Dermis microvascular lymphatic vessel endothelial cell (primary cell): Measurements from ENCODE around the gene MOV10L1. TPM values are rescaled to one million over a fixed set of nuclear protein-coding genes. Genes with fewer than 3 reads are reported as not detected.
"Not testable (repeated sequence)": the region's sequence is repeated elsewhere in the genome, so short reads cannot be mapped to it uniquely, and the experiment has no call there.

Experiments used
- DNase-seq, 2 donors: peaks; one replicate each; pipeline versions ENCODE4 v3.0.0 to v3.0.0-alpha.2; 2010; ENCODE audit warnings: low read depth in 2 of 2
- total RNA-seq: library from RNA; depleted of rRNA; stranded (reverse); fragments of >200 nt; gene quantifications from 2 replicates; pipeline ENCODE4 v1.2.1, GENCODE V29; 2014

Gene MOV10L1
- total RNA-seq, 1 donor from 2014 or later = 22.7 TPM

GRCh38 chr22:50078246-50078645 lies 11.6 kb upstream of the MOV10L1 start:
- no peak for DNase-seq

GRCh38 chr22:50078761-50079160 lies 11.0 kb upstream of the MOV10L1 start:
- no peak for DNase-seq

GRCh38 chr22:50080077-50080465 lies 9.7 kb upstream of the MOV10L1 start:
- DNase-seq = no peak

DNA sequence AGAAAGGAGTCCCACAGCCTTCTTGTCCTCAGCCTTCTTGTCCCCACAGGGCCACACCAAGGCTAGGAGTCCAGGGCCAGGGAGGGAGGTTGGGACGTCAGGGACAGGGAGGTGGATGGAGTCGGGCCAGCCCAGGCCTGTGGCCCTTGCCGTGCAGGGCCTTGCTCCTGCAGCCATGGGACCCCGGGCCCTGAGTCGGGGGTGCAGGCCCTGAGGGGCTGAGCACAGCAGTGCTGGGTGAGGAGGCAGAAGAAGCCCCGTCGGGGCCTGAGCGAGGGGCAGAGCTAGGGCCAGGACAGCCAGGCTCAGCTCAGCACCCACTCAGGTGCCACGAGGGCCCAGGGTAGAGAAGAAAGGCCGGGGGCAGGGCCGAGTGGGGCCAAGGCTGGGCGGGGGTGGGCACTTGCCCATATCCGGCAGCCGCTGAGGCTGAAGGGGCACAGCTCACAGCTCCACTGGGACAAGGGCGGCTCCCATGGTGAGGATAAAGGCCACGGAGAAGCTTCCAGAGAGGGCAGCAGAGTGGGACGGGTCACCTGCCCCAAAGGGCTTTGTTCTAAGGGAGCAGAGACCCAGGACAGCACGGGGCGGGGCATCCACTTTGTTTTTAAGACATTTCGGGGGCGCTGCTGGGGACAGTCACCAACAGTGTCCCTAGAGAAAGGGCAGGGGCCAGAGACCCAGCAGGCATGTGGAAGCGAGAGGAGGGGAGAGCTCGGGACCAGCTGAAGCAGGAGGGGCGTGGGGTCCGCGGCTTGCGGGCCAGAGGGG lies 8.2 kb upstream of the MOV10L1 start:
- DNase-seq = no peak

DNA sequence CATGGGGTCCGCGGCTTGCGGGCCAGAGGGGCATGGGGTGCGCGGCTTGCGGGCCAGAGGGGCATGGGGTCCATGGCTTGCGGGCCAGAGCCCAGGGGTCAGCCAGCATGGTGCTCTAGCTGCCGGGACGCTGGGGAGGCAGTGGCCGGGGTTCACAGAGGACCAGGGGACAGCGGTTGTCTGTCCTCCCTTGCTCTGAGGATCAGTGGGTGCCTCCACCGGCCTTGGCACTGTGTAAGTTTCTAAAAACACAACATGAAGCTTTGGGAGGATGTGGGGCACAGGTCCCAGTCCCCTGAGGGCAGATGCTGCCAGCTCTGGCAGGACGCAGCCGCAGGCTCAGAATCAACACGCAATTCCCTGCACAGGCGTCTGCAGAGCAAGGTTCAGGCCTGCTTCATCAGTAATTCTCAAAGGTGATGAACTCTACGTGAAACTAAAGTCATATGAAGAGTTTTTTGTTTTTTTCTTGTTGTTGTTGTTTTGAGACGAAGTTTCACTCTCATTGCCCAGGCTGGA lies 7.5 kb upstream of the MOV10L1 start:
- no peak for DNase-seq

- DNase-seq = no peak
Measured at GRCh38 chr22:50082961-50083461, 6.8 kb upstream of the MOV10L1 start.

- no peak for DNase-seq
Measured at GRCh38 chr22:50083462-50084079, 6.2 kb upstream of the MOV10L1 start.

- no peak for DNase-seq
Measured at GRCh38 chr22:50084080-50084477, 5.7 kb upstream of the MOV10L1 start.

- no peak for DNase-seq
Measured at GRCh38 chr22:50084614-50085021, 5.2 kb upstream of the MOV10L1 start.

DNA sequence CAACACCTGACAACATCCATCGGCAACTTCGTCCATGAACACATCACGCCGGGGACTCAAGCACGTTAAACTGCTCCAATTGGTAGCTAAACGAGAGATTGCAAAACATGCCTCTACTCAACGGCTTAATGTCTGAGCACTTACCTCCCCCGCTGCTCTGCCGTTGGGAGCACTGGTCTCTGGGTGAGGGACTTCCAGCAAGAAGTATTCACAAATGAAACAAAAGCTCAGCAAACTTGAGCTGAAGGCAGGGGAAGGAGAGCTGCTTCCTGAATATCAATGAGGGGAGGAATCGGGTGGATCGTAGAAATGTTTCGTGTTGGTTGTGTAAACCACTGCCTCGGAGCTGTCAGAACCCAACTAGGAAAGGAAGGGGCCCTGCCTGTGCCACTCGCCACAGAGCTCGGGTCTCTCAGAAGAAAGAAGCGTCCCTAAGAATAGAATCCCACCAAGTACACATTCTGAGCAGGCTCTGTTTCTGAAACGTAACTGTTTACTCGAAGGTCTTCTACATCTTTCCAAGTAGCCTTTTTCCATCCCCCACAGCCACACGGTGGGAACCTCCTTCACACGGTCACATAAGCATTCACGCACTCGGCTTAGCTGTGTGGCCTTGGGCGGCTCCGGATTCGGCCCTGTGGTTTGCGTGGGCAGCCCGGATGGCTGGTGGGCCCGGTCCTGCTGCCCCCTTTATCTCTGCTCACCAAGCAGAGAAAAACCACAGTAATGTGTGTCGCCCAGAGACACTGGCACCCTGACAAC lies 4.4 kb upstream of the MOV10L1 start, which contains the start of gene MLC1:
Gene MLC1, minus strand, starts transcription at position 216 of the 762 bp plus-strand sequence. CDS start 524 bp downstream, outside the sequence.
- DNase-seq = no peak

DNA sequence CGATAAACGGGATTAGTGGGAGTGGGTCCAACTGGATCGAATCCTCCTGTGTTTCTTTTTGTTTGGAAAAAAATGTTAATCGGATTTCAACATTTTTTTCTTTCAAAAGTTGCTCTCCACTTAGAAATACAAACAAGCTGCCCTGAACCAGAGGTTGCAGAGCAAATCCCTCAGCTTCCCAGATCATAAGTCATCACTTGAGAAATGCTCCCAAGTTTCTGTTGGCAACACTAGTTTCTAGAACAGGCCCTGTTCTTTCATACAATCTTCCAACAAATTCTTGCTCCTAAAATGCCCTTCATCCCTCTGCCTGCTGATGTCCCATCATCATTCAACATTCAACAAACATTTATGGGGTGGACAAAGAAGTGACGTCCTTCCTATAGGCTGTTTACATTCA lies 3.3 kb upstream of the MOV10L1 start:
- DNase-seq = no peak

- DNase-seq = not testable (repeated sequence)
Measured at GRCh38 chr22:50086975-50087374, 2.8 kb upstream of the MOV10L1 start.

GRCh38 chr22:50087646-50088045 lies 2.2 kb upstream of the MOV10L1 start:
- no peak for DNase-seq

DNA sequence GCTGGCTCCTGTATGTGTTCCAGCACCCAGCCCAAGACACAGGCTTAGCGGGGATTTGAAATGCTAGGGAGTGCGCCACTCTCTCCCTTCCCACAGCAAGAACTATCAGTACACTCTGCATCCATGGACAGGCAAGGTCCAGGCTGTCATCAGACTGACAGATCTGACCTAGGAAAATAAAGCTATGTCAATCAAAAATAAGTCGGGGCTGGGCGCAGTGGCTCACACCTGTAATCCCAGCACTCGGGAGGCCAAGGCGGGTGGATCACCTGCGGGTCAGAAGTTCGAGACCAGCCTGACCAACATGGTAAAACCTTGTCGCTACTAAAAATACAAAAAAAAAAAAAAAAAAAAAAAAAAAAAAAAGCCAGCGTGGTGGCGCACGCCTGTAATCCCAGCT lies 1.7 kb upstream of the MOV10L1 start:
- DNase-seq = no peak

GRCh38 chr22:50089231-50089630 lies 575 bp upstream of the MOV10L1 start:
- no peak for DNase-seq

GRCh38 chr22:50090412-50090714 lies 557 bp downstream of the MOV10L1 start:
- no peak for DNase-seq

DNA sequence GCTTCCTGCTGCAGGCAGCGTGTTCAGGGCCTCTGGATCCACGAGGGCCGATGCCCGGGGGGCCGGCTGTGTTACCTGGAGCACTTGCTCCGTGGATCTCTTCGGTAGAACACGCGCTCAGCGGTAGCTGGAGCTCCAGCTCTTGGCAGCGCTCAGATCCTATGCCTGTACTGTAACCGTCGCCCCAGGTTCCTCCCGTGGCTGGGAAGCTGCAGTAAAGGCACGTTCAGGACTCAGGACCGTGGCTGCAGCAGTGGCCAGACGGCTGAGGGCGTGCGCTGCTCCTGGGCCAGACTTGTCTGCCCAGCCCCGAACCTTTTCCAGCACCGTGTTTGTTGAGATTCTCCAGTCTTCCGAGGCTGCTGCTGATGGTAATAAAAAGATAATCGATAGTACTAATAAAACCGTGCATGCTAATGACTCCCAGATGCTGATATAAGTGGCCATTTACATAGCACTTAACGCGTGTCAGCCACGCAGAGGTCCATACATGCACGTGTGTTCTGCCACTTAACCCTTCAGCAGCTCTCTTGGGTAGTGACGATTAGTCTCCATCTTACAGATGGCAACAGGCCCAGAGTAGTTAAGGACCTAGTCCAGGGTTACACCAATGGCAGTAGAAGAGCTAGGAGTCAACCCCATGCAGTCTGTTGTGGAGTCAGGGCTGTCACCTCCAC lies 1.4 kb downstream of the MOV10L1 start:
- DNase-seq = no peak

- no peak for DNase-seq
Measured at GRCh38 chr22:50092342-50092741, 2.5 kb downstream of the MOV10L1 start.

DNA sequence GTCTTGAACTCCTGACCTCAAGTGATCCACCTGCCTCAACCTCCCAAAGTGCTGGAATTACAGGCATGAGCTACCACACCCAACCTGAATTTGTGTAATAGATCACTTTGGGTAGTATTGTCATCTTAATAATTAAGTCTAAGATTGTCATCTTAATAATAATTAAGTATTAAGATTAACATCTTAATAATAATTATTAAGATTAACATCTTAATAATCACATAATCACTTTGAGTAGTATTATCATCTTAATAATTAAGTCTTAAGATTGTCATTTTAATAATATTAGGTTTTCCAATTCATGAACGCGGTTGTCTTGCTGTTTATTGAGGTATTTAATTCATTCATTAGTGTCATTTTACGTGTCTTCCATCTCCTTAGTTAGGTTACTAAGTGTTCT lies 8.2 kb downstream of the MOV10L1 start:
- DNase-seq = no peak

DNA sequence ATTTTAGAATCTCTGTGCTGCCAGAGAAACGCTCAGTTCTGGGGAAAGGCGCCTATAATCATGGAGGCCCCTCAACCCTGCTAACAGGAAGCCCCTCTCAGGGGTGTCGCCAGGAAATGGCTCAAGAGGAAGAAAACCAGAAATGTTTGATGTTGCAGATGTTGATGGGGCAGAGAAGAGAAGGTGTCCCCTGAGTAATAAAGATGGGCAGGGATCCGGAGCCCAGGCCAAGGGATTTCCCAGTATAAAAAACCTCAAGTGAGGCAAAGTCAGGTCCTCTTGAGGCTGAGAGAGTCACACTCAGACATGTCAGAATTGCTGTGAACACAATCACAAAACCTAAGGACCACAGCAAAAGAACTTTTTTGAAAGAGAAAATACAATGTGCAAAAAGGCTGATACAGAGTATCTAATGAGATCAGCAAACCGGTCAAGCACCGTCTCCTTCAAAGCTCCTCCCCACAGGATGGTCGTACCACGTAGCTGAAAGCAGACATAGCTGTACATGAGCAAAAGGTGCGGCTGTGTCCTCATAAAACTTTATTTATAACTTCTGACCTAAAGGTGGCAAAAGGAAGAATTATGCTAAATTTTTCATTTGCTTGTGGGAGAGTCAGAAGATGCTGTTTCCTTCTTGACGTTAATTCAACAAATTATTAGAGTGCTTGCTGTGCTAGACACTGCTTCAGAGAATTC lies 12.2 kb downstream of the MOV10L1 start:
- DNase-seq = no peak

DNA sequence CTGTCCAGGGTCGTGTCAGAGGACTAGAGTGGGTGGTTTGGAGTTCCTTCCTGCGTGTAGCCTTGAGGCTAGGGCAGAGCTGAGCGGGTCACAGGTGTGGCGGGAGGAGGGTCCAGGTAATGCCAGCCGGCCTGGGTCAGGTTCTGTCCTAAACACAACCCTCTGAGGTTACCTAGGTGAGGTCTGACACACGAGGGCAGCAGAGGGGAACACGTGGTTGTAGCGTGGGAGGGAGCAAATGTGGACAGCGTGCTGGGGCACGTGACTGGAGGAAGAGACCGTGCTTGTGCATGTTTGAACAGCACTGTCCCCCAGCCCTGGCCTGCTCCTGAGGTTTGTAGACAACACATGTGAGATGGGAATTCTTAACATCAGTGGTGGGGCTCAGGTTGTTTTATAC lies 13.1 kb downstream of the MOV10L1 start:
- DNase-seq = no peak
